OCI-LY7 (cell line): Measurements from ENCODE around the gene CDHR2. TPM values are rescaled to one million over a fixed set of nuclear protein-coding genes. Genes with fewer than 3 reads are reported as not detected.

Experiments
- BruUV-seq: library from RNA; stranded (reverse); fragments of 400-500 nt; replicated peaks from 2 replicates; lab custom pipeline; 2021; lab: Mats Ljungman, UMichigan
- CTCF ChIA-PET: fragments of 300-600 bp; sonication (Branson Sonifier 250); formaldehyde crosslinking; loops from one replicate; lab custom pipeline; 2022; ENCODE audit warnings: antibody characterized with exemption; ENCODE audit not compliant: unreplicated experiment; lab: Charles Lee
- POLR2A ChIA-PET: fragments of 300-600 bp; sonication (Branson Sonifier 250); formaldehyde crosslinking; loops from one replicate; lab custom pipeline; 2022; ENCODE audit warnings: antibody characterized with exemption; lab: Charles Lee
- DNase-seq: peaks from one replicate; pipeline ENCODE4 v3.0.0-alpha.2; 2015; ENCODE audit warnings: low spot score
- H2AFZ ChIP-seq: fragments of 200-600 bp; sonication (generic), shearing (Covaris generic); 2 replicates; pipeline ENCODE4 v1.6.1; 2014; ENCODE audit warnings: mild to moderate bottlenecking, antibody characterized with exemption, low read length, moderate library complexity
- H3K27ac ChIP-seq: fragments of 200-600 bp; sonication (generic); 2 replicates; pipeline ENCODE4 v1.5.1; 2014; ENCODE audit warnings: mixed run types, low read depth, mild to moderate bottlenecking, moderate library complexity, low read length, inconsistent platforms; ENCODE audit not compliant: poor library complexity, severe bottlenecking
- H3K36me3 ChIP-seq: fragments of 200-600 bp; sonication (generic); 2 replicates; pipeline ENCODE4 v1.6.1; 2014; ENCODE audit warnings: mild to moderate bottlenecking, antibody characterized with exemption, low read length, moderate library complexity, mixed read lengths; ENCODE audit not compliant: insufficient read depth
- H3K4me1 ChIP-seq: fragments of 200-600 bp; sonication (generic); 2 replicates; pipeline ENCODE4 v1.5.1; 2014; ENCODE audit warnings: mild to moderate bottlenecking, low read length; ENCODE audit not compliant: insufficient read depth, poor library complexity, severe bottlenecking
- H3K4me2 ChIP-seq: fragments of 200-600 bp; sonication (generic); 2 replicates; pipeline ENCODE4 v1.6.1; 2014; ENCODE audit warnings: mild to moderate bottlenecking, low read length
- H3K4me3 ChIP-seq: fragments of 200-600 bp; sonication (generic); 2 replicates; pipeline ENCODE4 v1.5.1; 2014; ENCODE audit warnings: mild to moderate bottlenecking, low read depth, low read length; ENCODE audit not compliant: poor library complexity, severe bottlenecking
- H3K79me2 ChIP-seq: fragments of 200-600 bp; sonication (generic); 2 replicates; pipeline ENCODE4 v1.6.1; 2016; ENCODE audit warnings: low read depth, mild to moderate bottlenecking, low read length, moderate library complexity, mixed read lengths; ENCODE audit not compliant: insufficient read depth
- H3K9me2 ChIP-seq: fragments of 200-600 bp; sonication (generic); 2 replicates; pipeline ENCODE4 v1.6.1; 2016; ENCODE audit warnings: mild to moderate bottlenecking, low read length, mixed read lengths; ENCODE audit not compliant: insufficient read depth
- H3K9me3 ChIP-seq: fragments of 200-600 bp; sonication (generic); 2 replicates; pipeline ENCODE4 v1.6.1; 2014; ENCODE audit warnings: mild to moderate bottlenecking, mixed run types, low read length, mixed read lengths
- H4K20me1 ChIP-seq: fragments of 200-600 bp; sonication (generic); 2 replicates; pipeline ENCODE4 v1.6.1; 2014; ENCODE audit warnings: mild to moderate bottlenecking, antibody characterized with exemption, low read length, moderate library complexity, mixed read lengths; ENCODE audit not compliant: insufficient read depth
- EZH2phosphoT487 ChIP-seq: fragments of 200-600 bp; sonication (generic); IDR thresholded peaks from 2 replicates; pipeline ENCODE4 v1.6.1; 2018; ENCODE audit warnings: low read depth, borderline replicate concordance, mild to moderate bottlenecking, mixed run types, antibody characterized with exemption, low read length, moderate library complexity, mixed read lengths
- intact Hi-C: fragments of 100-400 bp; cut with micrococcal nuclease; formaldehyde crosslinking; loops from one replicate; pipeline ENCODE4 v1.10.0; 2022; ENCODE audit not compliant: unreplicated experiment
- total RNA-seq, 2 experiments: library from RNA; depleted of rRNA in 1 of 2; stranded (reverse); fragments of >200 nt in 1 of 2; shearing (Covaris generic) in 1 of 2; gene quantifications; 2 replicates each; pipeline ENCODE4 v1.2.3, GENCODE V29; 2014 to 2022
- TF ChIP-seq, protein P1 (sequence below): fragments of 200-600 bp; sonication (generic); conservative IDR thresholded peaks from 2 replicates; pipeline ENCODE4 v1.5.1; 2014; ENCODE audit warnings: mild to moderate bottlenecking, antibody characterized with exemption, low read length, moderate library complexity, mixed read lengths

CDHR2 gene
- total RNA-seq, 2 experiments from 2014 or later = 0.25 to 3.8 TPM

GRCh38 chr5:176625966-176626875 is 77.1 kb downstream of the CDHR2 start:
- Histone ChIP-seq H3K4me2 (no peak overlapping the region), H3K9me3 (no peaks in the 10 kb centered on the region), H3K27ac (no peak overlapping the region), H4K20me1 (no peaks in the 10 kb centered on the region), H3K4me1 (peaks cover 30% of the 10 kb centered on the region), H3K4me3 (no peak overlapping the region), H3K9me2 (no peaks in the 10 kb centered on the region), H3K36me3 (no peaks in the 10 kb centered on the region), H2AFZ (no peak overlapping the region), H3K79me2 (no peaks in the 10 kb centered on the region)
- POLR2A ChIA-PET = no interaction called here
- TF ChIP-seq, protein P1, sequence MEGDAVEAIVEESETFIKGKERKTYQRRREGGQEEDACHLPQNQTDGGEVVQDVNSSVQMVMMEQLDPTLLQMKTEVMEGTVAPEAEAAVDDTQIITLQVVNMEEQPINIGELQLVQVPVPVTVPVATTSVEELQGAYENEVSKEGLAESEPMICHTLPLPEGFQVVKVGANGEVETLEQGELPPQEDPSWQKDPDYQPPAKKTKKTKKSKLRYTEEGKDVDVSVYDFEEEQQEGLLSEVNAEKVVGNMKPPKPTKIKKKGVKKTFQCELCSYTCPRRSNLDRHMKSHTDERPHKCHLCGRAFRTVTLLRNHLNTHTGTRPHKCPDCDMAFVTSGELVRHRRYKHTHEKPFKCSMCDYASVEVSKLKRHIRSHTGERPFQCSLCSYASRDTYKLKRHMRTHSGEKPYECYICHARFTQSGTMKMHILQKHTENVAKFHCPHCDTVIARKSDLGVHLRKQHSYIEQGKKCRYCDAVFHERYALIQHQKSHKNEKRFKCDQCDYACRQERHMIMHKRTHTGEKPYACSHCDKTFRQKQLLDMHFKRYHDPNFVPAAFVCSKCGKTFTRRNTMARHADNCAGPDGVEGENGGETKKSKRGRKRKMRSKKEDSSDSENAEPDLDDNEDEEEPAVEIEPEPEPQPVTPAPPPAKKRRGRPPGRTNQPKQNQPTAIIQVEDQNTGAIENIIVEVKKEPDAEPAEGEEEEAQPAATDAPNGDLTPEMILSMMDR = no peak
- no peak for TF ChIP-seq EZH2phosphoT487
- DNase-seq = no peak
- CTCF ChIA-PET = no interaction called here
- BruUV-seq = no TSS peak
- intact Hi-C loops = no loop called here

DNA sequence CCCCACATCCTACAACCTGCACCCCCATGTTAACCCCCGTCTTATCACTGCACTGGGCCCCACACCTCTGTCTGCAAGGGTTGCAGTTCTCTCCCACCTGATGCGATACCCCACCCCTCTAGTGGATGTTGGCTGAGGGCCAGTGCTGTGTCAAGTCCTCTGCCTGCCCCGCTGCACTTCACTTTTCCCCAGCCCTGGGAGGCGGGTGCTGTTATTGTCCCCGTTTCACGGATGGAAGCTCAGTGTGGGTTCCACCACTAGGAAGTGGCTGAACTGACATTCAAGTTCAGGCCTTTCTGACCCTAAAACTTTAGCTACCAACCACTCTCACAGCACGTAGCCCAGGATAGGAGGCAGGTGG is 77.7 kb downstream of the CDHR2 start:
- TF ChIP-seq EZH2phosphoT487 = no peak
- TF ChIP-seq, protein P1 = no peak
- H3K4me2 ChIP-seq = no peak overlapping the region

DNA sequence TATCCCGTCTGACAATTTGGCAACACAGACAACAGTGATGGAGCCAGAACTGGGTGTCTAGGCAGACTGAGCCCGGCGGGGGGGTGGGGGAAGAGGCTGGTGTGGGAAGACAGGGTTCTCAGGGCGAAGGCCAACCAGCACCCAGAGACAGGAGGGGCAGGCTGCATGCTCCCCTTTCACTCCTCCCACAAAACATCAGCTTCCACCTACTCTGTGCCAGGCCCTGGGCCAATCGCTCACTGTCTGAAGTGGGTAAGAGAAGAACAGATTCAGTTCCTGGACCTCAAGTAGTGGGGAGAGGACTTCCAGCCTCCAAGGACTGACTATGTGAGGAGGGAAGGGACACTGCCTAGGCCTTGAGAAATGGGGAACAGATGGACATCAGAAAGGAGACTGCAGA is 78.4 kb downstream of the CDHR2 start:
- POLR2A ChIA-PET = no interaction called here
- no peak overlapping the region for H2AFZ ChIP-seq
- H3K9me2 ChIP-seq = no peaks in the 10 kb centered on the region
- H3K36me3 ChIP-seq = no peaks in the 10 kb centered on the region
- no peaks in the 10 kb centered on the region for H3K9me3 ChIP-seq
- H3K4me1 ChIP-seq = peaks cover 42% of the 10 kb centered on the region
- CTCF ChIA-PET = no interaction called here
- TF ChIP-seq, protein P1 = no peak
- no peak for TF ChIP-seq EZH2phosphoT487
- no peak overlapping the region for H3K4me3 ChIP-seq
- no peaks in the 10 kb centered on the region for H3K79me2 ChIP-seq
- no peak overlapping the region for H3K4me2 ChIP-seq
- no TSS peak for BruUV-seq
- DNase-seq = no peak
- intact Hi-C loops = no loop called here
- no peaks in the 10 kb centered on the region for H4K20me1 ChIP-seq
- no peak overlapping the region for H3K27ac ChIP-seq

More for the DNA sequence above, 77.7 kb downstream of the CDHR2 start:
- POLR2A ChIA-PET = no interaction called here
- H3K9me2 ChIP-seq = no peaks in the 10 kb centered on the region
- H4K20me1 ChIP-seq = no peaks in the 10 kb centered on the region
- BruUV-seq = no TSS peak
- no peaks in the 10 kb centered on the region for H3K79me2 ChIP-seq
- H3K4me1 ChIP-seq = peaks cover 36% of the 10 kb centered on the region
- intact Hi-C loops = no loop called here
- no peaks in the 10 kb centered on the region for H3K36me3 ChIP-seq
- CTCF ChIA-PET = no interaction called here
- no peak overlapping the region for H3K4me3 ChIP-seq
- H3K9me3 ChIP-seq = no peaks in the 10 kb centered on the region
- DNase-seq = no peak
- H3K27ac ChIP-seq = no peak overlapping the region
- no peak overlapping the region for H2AFZ ChIP-seq
